ENCODE data around the gene G3BP1.

- TF ChIP-seq, protein P1, sequence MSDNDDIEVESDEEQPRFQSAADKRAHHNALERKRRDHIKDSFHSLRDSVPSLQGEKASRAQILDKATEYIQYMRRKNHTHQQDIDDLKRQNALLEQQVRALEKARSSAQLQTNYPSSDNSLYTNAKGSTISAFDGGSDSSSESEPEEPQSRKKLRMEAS (IDR thresholded peaks at IDR 0.05): no peak
- TF ChIP-seq, protein P2, sequence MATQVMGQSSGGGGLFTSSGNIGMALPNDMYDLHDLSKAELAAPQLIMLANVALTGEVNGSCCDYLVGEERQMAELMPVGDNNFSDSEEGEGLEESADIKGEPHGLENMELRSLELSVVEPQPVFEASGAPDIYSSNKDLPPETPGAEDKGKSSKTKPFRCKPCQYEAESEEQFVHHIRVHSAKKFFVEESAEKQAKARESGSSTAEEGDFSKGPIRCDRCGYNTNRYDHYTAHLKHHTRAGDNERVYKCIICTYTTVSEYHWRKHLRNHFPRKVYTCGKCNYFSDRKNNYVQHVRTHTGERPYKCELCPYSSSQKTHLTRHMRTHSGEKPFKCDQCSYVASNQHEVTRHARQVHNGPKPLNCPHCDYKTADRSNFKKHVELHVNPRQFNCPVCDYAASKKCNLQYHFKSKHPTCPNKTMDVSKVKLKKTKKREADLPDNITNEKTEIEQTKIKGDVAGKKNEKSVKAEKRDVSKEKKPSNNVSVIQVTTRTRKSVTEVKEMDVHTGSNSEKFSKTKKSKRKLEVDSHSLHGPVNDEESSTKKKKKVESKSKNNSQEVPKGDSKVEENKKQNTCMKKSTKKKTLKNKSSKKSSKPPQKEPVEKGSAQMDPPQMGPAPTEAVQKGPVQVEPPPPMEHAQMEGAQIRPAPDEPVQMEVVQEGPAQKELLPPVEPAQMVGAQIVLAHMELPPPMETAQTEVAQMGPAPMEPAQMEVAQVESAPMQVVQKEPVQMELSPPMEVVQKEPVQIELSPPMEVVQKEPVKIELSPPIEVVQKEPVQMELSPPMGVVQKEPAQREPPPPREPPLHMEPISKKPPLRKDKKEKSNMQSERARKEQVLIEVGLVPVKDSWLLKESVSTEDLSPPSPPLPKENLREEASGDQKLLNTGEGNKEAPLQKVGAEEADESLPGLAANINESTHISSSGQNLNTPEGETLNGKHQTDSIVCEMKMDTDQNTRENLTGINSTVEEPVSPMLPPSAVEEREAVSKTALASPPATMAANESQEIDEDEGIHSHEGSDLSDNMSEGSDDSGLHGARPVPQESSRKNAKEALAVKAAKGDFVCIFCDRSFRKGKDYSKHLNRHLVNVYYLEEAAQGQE (IDR thresholded peaks at IDR 0.05): no peak
- no peak for TF ChIP-seq JUND (IDR thresholded peaks at IDR 0.05)
- TF ChIP-seq, protein P3, sequence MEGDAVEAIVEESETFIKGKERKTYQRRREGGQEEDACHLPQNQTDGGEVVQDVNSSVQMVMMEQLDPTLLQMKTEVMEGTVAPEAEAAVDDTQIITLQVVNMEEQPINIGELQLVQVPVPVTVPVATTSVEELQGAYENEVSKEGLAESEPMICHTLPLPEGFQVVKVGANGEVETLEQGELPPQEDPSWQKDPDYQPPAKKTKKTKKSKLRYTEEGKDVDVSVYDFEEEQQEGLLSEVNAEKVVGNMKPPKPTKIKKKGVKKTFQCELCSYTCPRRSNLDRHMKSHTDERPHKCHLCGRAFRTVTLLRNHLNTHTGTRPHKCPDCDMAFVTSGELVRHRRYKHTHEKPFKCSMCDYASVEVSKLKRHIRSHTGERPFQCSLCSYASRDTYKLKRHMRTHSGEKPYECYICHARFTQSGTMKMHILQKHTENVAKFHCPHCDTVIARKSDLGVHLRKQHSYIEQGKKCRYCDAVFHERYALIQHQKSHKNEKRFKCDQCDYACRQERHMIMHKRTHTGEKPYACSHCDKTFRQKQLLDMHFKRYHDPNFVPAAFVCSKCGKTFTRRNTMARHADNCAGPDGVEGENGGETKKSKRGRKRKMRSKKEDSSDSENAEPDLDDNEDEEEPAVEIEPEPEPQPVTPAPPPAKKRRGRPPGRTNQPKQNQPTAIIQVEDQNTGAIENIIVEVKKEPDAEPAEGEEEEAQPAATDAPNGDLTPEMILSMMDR (IDR thresholded peaks at IDR 0.05; ENCODE audit: low read depth, low read length, missing input control): no peak
- no peak for TF ChIP-seq EGR1 (IDR thresholded peaks at IDR 0.05; ENCODE audit: low read depth in 2 of 2)
- no peak for TF ChIP-seq TAF1 (conservative IDR thresholded peaks at IDR 0.05)
- TF ChIP-seq YY1 (IDR thresholded peaks at IDR 0.05): no peak
- TF ChIP-seq, protein P4, sequence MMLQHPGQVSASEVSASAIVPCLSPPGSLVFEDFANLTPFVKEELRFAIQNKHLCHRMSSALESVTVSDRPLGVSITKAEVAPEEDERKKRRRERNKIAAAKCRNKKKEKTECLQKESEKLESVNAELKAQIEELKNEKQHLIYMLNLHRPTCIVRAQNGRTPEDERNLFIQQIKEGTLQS (IDR thresholded peaks at IDR 0.05): no peak
- TF ChIP-seq ZBTB33 (IDR thresholded peaks at IDR 0.05): no peak
- TF ChIP-seq GABPA (IDR thresholded peaks at IDR 0.05 in 1 of 2, conservative IDR thresholded peaks at IDR 0.05 in 1 of 2): no peak
- no peak for TF ChIP-seq HNF4G (IDR thresholded peaks at IDR 0.05)
- no peak for TF ChIP-seq RAD21 (IDR thresholded peaks at IDR 0.05)
- no peak for TF ChIP-seq SP1 (IDR thresholded peaks at IDR 0.05)
These were observed 20.7 kb upstream of the G3BP1 start for GRCh38 chr5:151751091-151751490.
